Chondrocyte (in vitro differentiated cells): ENCODE measurements around the gene OSBPL9. TPM values are rescaled to one million over a fixed set of nuclear protein-coding genes. Genes with fewer than 3 reads are reported as not detected.
A peak's percentile ranks its signal among the peaks of the same experiment; 100 is the strongest.

ENCODE experiments used
- DNase-seq: peaks from one replicate; pipeline ENCODE4 v3.0.0; 2021; ENCODE audit warnings: mixed read lengths, low spot score
- H3K27ac Mint-ChIP-seq: one replicate; pipeline ENCODE4 v1.8.0; 2021; ENCODE audit warnings: mild to moderate bottlenecking, moderate library complexity, mixed read lengths; ENCODE audit not compliant: unreplicated experiment
- H3K27me3 Mint-ChIP-seq: 2 replicates; pipeline ENCODE4 v1.8.0; 2021; ENCODE audit warnings: low read depth, mixed read lengths
- H3K36me3 Mint-ChIP-seq: 2 replicates; pipeline ENCODE4 v1.8.0; 2021; ENCODE audit warnings: low read depth, mixed read lengths
- H3K4me1 Mint-ChIP-seq: 2 replicates; pipeline ENCODE4 v1.8.0; 2021; ENCODE audit warnings: low read depth, mild to moderate bottlenecking, mixed read lengths
- H3K4me3 Mint-ChIP-seq: one replicate; pipeline ENCODE4 v1.8.0; 2021; ENCODE audit warnings: mild to moderate bottlenecking, moderate library complexity, mixed read lengths; ENCODE audit not compliant: unreplicated experiment
- H3K9me3 Mint-ChIP-seq: 2 replicates; pipeline ENCODE4 v1.8.0; 2021; ENCODE audit warnings: low read depth, mixed read lengths
- CTCF ChIP-seq: fragments of 200-600 bp; sonication (generic); IDR thresholded peaks from 2 replicates; pipeline ENCODE4 v1.5.0; 2021; ENCODE audit warnings: antibody characterized with exemption, mild to moderate bottlenecking, moderate library complexity
- total RNA-seq: library from RNA; stranded (reverse); gene quantifications from 3 replicates; pipeline ENCODE4 v1.2.1, GENCODE V29; 2021

OSBPL9 gene
- total RNA-seq, 1 donor from 2014 or later = 186 TPM

DNA sequence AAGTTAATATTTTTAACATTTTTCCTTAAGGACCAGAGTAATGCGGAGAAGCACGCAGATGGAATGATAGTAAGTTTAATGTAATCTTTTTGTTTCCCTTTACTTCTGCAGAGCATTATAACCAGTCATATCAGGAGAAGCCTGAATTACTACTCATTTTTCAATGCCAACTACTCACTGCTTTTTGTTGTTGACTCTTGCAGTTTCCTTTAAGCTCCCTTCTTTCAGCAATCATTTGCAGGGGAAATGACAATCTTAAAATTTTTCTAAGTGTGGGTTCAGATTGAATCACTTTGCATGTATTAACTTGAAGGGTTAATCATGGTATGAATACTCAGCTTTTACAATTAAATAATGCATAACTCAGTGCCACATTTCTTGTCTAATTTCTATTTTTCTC is 139.4 kb downstream of the OSBPL9 start:
- no peak for DNase-seq
- Mint-ChIP-seq H3K36me3 (peaks cover 23% of the 10 kb centered on the region), H3K27me3 (no peaks in the 10 kb centered on the region), H3K4me3 (no peak overlapping the region), H3K4me1 (peaks cover 69% of the 10 kb centered on the region), H3K9me3 (peaks cover 5% of the 10 kb centered on the region), H3K27ac (peak overlapping the region; percentile 72)
- TF ChIP-seq CTCF = no peak

DNA sequence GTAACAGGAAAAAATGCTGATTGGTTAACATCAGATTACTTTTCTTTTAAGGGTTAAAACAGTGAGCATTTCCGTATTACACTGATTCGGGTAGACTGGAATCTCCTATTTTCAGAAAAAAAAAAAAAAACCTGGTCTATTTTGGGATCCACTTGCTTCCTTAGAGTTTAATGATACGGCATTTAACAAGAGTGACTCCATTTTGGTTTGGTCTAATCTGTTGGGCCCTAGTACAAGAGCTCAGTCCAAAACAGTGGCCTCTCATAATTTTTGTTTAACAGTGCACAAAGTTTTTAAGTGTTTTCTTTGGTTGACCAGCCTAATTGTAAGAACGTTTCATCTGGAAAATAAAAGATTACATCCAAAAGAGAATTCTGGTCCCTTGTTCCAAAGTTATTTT is 141.4 kb downstream of the OSBPL9 start:
- H3K4me1 Mint-ChIP-seq = peaks cover 66% of the 10 kb centered on the region
- peak overlapping the region; percentile 64 for H3K27ac Mint-ChIP-seq
- no peaks in the 10 kb centered on the region for H3K27me3 Mint-ChIP-seq
- peaks cover 17% of the 10 kb centered on the region for H3K36me3 Mint-ChIP-seq
- no peak overlapping the region for H3K4me3 Mint-ChIP-seq
- DNase-seq = no peak
- no peaks in the 10 kb centered on the region for H3K9me3 Mint-ChIP-seq
- no peak for TF ChIP-seq CTCF

DNA sequence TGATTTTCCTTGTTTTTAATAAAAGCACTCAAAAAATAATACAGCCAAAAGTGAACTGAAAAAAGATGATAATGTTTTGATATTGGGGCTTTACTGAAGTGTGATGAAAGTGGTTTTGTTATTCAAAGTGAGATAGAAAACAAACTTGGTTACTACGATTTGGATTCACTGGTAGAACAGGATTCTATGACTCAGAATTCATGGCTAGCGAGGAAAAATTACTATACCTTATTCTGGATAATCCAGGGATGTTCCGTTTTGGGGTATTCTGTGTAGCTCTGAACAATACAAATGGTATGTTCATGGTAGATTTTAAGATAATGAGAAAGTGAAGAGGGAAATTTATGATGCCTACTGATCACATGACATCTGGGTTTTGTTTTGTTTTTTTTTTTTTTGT is 144.0 kb downstream of the OSBPL9 start:
- Mint-ChIP-seq H3K27ac (peak overlapping the region; percentile 32), H3K27me3 (no peaks in the 10 kb centered on the region), H3K36me3 (peaks cover 13% of the 10 kb centered on the region), H3K4me3 (no peak overlapping the region), H3K4me1 (peaks cover 70% of the 10 kb centered on the region), H3K9me3 (no peaks in the 10 kb centered on the region)
- TF ChIP-seq CTCF = no peak
- DNase-seq = no peak

DNA sequence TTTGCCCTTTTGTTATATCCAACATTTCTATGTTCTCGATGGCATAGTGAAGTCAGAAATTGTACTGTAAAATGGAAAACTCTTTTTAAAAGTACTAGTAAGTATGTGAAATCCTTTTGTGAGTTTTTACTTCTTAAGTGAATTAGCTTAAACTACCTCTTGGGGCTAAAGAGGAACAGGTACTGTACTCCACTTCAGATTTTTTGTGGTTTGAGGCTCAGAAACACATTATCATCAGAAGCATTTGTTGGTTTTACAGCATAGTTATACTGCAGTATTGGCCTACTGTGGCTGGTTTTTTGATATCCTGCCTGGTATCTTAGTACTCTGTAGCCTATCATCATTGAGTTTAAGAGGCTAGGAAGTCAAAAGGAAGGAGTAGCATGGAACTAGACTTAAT is 144.5 kb downstream of the OSBPL9 start:
- H3K9me3 Mint-ChIP-seq = no peaks in the 10 kb centered on the region
- no peak overlapping the region for H3K27ac Mint-ChIP-seq
- no peaks in the 10 kb centered on the region for H3K27me3 Mint-ChIP-seq
- H3K36me3 Mint-ChIP-seq = peaks cover 14% of the 10 kb centered on the region
- H3K4me1 Mint-ChIP-seq = peaks cover 68% of the 10 kb centered on the region
- TF ChIP-seq CTCF = no peak
- DNase-seq = no peak
- H3K4me3 Mint-ChIP-seq = no peak overlapping the region

GRCh38 chr1:51768971-51769588 is 152.2 kb downstream of the OSBPL9 start:
- peak; percentile 94 for TF ChIP-seq CTCF
- H3K27ac Mint-ChIP-seq = peak overlapping the region; percentile 75
- H3K9me3 Mint-ChIP-seq = no peaks in the 10 kb centered on the region
- no peaks in the 10 kb centered on the region for H3K27me3 Mint-ChIP-seq
- H3K36me3 Mint-ChIP-seq = peaks cover 40% of the 10 kb centered on the region
- no peak overlapping the region for H3K4me3 Mint-ChIP-seq
- peaks cover 40% of the 10 kb centered on the region for H3K4me1 Mint-ChIP-seq
- DNase-seq = no peak
